ENCODE data around the gene ARSH. TPM values are rescaled to one million over a fixed set of nuclear protein-coding genes. Genes with fewer than 3 reads are reported as not detected.
"Not testable (repeated sequence)": the region's sequence is repeated elsewhere in the genome, so short reads cannot be mapped to it uniquely, and the experiment has no call there.

Gene ARSH
- total RNA-seq (0.05 TPM), polyA plus RNA-seq (0.02 TPM)
- long read RNA-seq, donor 1, result 0 reads
- long read RNA-seq, donor 2, result 0 reads
- long read RNA-seq, donor 3, result 0 reads
- long read RNA-seq, donor 4, result 0 reads
- long read RNA-seq, donor 5, result 0 reads
- long read RNA-seq, donor 6, result 0 reads
- long read RNA-seq, donor 7, result 0 reads
- long read RNA-seq, donor 8, result 0 reads
- long read RNA-seq, donor 9, result 0 reads
- long read RNA-seq, donor 10, result 0 reads

GRCh38 chrX:3006495-3006894 is at the start of gene ARSH:
TSS of gene ARSH (plus strand) at chrX:3006546. CDS start at chrX:3006613, 67 bp downstream.
- Histone ChIP-seq H3K36me3 (ENCODE audit: control insufficient read depth in 2 of 2, insufficient read depth in 2 of 2, low read length in 1 of 2) (no peaks in the 10 kb centered on the region), H3K27ac (ENCODE audit: low read depth in 1 of 2, low read length in 1 of 2) (no peak within 1 kb of the TSS), H3K27me3 (ENCODE audit: control insufficient read depth in 2 of 2, insufficient read depth in 1 of 2, low read length in 1 of 2) (no peaks in the 10 kb centered on the region), H3K9me3 (ENCODE audit: control insufficient read depth in 2 of 2, insufficient read depth in 1 of 2, low read length in 1 of 2) (peaks cover 0 to 4% of the 10 kb centered on the region in 2 donors), H3K4me3 (ENCODE audit: low read length in 2 of 2) (no peak within 1 kb of the TSS), H3K4me1 (ENCODE audit: control insufficient read depth in 2 of 2, insufficient read depth in 2 of 2, low read length in 2 of 2) (no peaks in the 10 kb centered on the region)
- WGBS, result 86% methylated on average over 6 of the region's 6 CpGs
- DNase-seq (ENCODE audit: low read depth in 6 of 9, low spot score in 9 of 9), result no peak

- Histone ChIP-seq H3K27me3 (ENCODE audit: control insufficient read depth in 2 of 2, insufficient read depth in 1 of 2, low read length in 1 of 2) (no peaks in the 10 kb centered on the region), H3K4me3 (ENCODE audit: low read length in 2 of 2) (no peak overlapping the region), H3K27ac (ENCODE audit: low read depth in 1 of 2, low read length in 1 of 2) (no peak overlapping the region), H3K9me3 (ENCODE audit: control insufficient read depth in 2 of 2, insufficient read depth in 1 of 2, low read length in 1 of 2) (no peaks in the 10 kb centered on the region), H3K4me1 (ENCODE audit: control insufficient read depth in 2 of 2, insufficient read depth in 2 of 2, low read length in 2 of 2) (no peaks in the 10 kb centered on the region), H3K36me3 (ENCODE audit: control insufficient read depth in 2 of 2, insufficient read depth in 2 of 2, low read length in 1 of 2) (no peaks in the 10 kb centered on the region)
- DNase-seq (ENCODE audit: low read depth in 6 of 9, low spot score in 9 of 9), result no peak
- WGBS, result 89% methylated on average over 9 of the region's 9 CpGs
These were observed 48.1 kb upstream of the ARSH start for GRCh38 chrX:2958199-2958598.

- no peaks in the 10 kb centered on the region for H3K27me3 ChIP-seq (ENCODE audit: control insufficient read depth in 2 of 2, insufficient read depth in 1 of 2, low read length in 1 of 2)
These were observed 45.4 kb upstream of the ARSH start for GRCh38 chrX:2960861-2961515.

GRCh38 chrX:2962381-2962780 is 44.0 kb upstream of the ARSH start:
- WGBS, result 97% methylated on average over 11 of the region's 11 CpGs
- H3K27ac ChIP-seq (ENCODE audit: low read depth in 1 of 2, low read length in 1 of 2), result no peak overlapping the region
- no peaks in the 10 kb centered on the region for H3K9me3 ChIP-seq (ENCODE audit: control insufficient read depth in 2 of 2, insufficient read depth in 1 of 2, low read length in 1 of 2)
- no peak for DNase-seq (ENCODE audit: low read depth in 6 of 9, low spot score in 9 of 9)
- no peak overlapping the region for H3K4me3 ChIP-seq (ENCODE audit: low read length in 2 of 2)
- no peaks in the 10 kb centered on the region for H3K36me3 ChIP-seq (ENCODE audit: control insufficient read depth in 2 of 2, insufficient read depth in 2 of 2, low read length in 1 of 2)
- no peaks in the 10 kb centered on the region for H3K27me3 ChIP-seq (ENCODE audit: control insufficient read depth in 2 of 2, insufficient read depth in 1 of 2, low read length in 1 of 2)
- no peaks in the 10 kb centered on the region for H3K4me1 ChIP-seq (ENCODE audit: control insufficient read depth in 2 of 2, insufficient read depth in 2 of 2, low read length in 2 of 2)

More at GRCh38 chrX:2960861-2961515, 45.4 kb upstream of the ARSH start:
- H3K36me3 ChIP-seq (ENCODE audit: control insufficient read depth in 2 of 2, insufficient read depth in 2 of 2, low read length in 1 of 2), result no peaks in the 10 kb centered on the region
- H3K27ac ChIP-seq (ENCODE audit: low read depth in 1 of 2, low read length in 1 of 2), result no peak overlapping the region
- 88% methylated on average over 14 of the region's 14 CpGs for WGBS
- H3K4me3 ChIP-seq (ENCODE audit: low read length in 2 of 2), result no peak overlapping the region
- no peak for DNase-seq (ENCODE audit: low read depth in 6 of 9, low spot score in 9 of 9)
- H3K4me1 ChIP-seq (ENCODE audit: control insufficient read depth in 2 of 2, insufficient read depth in 2 of 2, low read length in 2 of 2), result no peaks in the 10 kb centered on the region
- H3K9me3 ChIP-seq (ENCODE audit: control insufficient read depth in 2 of 2, insufficient read depth in 1 of 2, low read length in 1 of 2), result no peaks in the 10 kb centered on the region

- 94% methylated on average over 7 of the region's 7 CpGs for WGBS
- H3K36me3 ChIP-seq (ENCODE audit: control insufficient read depth in 2 of 2, insufficient read depth in 2 of 2, low read length in 1 of 2); H3K27me3 ChIP-seq (ENCODE audit: control insufficient read depth in 2 of 2, insufficient read depth in 1 of 2, low read length in 1 of 2); H3K4me1 ChIP-seq (ENCODE audit: control insufficient read depth in 2 of 2, insufficient read depth in 2 of 2, low read length in 2 of 2); DNase-seq (ENCODE audit: low read depth in 6 of 9, low spot score in 9 of 9); H3K9me3 ChIP-seq (ENCODE audit: control insufficient read depth in 2 of 2, insufficient read depth in 1 of 2, low read length in 1 of 2); H3K4me3 ChIP-seq (ENCODE audit: low read length in 2 of 2); H3K27ac ChIP-seq (ENCODE audit: low read depth in 1 of 2, low read length in 1 of 2): not testable (repeated sequence)
These were observed 42.9 kb upstream of the ARSH start for GRCh38 chrX:2963449-2963848.

GRCh38 chrX:2963992-2964794 is 42.2 kb upstream of the ARSH start:
- H3K9me3 ChIP-seq (ENCODE audit: control insufficient read depth in 2 of 2, insufficient read depth in 1 of 2, low read length in 1 of 2); DNase-seq (ENCODE audit: low read depth in 6 of 9, low spot score in 9 of 9); H3K27me3 ChIP-seq (ENCODE audit: control insufficient read depth in 2 of 2, insufficient read depth in 1 of 2, low read length in 1 of 2); H3K4me1 ChIP-seq (ENCODE audit: control insufficient read depth in 2 of 2, insufficient read depth in 2 of 2, low read length in 2 of 2); H3K4me3 ChIP-seq (ENCODE audit: low read length in 2 of 2); H3K36me3 ChIP-seq (ENCODE audit: control insufficient read depth in 2 of 2, insufficient read depth in 2 of 2, low read length in 1 of 2); H3K27ac ChIP-seq (ENCODE audit: low read depth in 1 of 2, low read length in 1 of 2): not testable (repeated sequence)
- WGBS, result 97% methylated on average over 13 of the region's 16 CpGs

- H3K36me3 ChIP-seq (ENCODE audit: control insufficient read depth in 2 of 2, insufficient read depth in 2 of 2, low read length in 1 of 2), result no peaks in the 10 kb centered on the region
- no peaks in the 10 kb centered on the region for H3K4me1 ChIP-seq (ENCODE audit: control insufficient read depth in 2 of 2, insufficient read depth in 2 of 2, low read length in 2 of 2)
- no peaks in the 10 kb centered on the region for H3K9me3 ChIP-seq (ENCODE audit: control insufficient read depth in 2 of 2, insufficient read depth in 1 of 2, low read length in 1 of 2)
- no peak for DNase-seq (ENCODE audit: low read depth in 6 of 9, low spot score in 9 of 9)
- no peak overlapping the region for H3K4me3 ChIP-seq (ENCODE audit: low read length in 2 of 2)
- 90% methylated on average over 6 of the region's 6 CpGs for WGBS
- no peak overlapping the region for H3K27ac ChIP-seq (ENCODE audit: low read depth in 1 of 2, low read length in 1 of 2)
- peaks cover 0 to 4% of the 10 kb centered on the region in 2 donors for H3K27me3 ChIP-seq (ENCODE audit: control insufficient read depth in 2 of 2, insufficient read depth in 1 of 2, low read length in 1 of 2)
These were observed 40.4 kb upstream of the ARSH start for GRCh38 chrX:2965965-2966364.

GRCh38 chrX:2967012-2967411 is 39.3 kb upstream of the ARSH start:
- Histone ChIP-seq H3K27ac (ENCODE audit: low read depth in 1 of 2, low read length in 1 of 2) (no peak overlapping the region), H3K4me3 (ENCODE audit: low read length in 2 of 2) (no peak overlapping the region), H3K27me3 (ENCODE audit: control insufficient read depth in 2 of 2, insufficient read depth in 1 of 2, low read length in 1 of 2) (peaks cover 0 to 4% of the 10 kb centered on the region in 2 donors), H3K9me3 (ENCODE audit: control insufficient read depth in 2 of 2, insufficient read depth in 1 of 2, low read length in 1 of 2) (no peaks in the 10 kb centered on the region), H3K4me1 (ENCODE audit: control insufficient read depth in 2 of 2, insufficient read depth in 2 of 2, low read length in 2 of 2) (no peaks in the 10 kb centered on the region), H3K36me3 (ENCODE audit: control insufficient read depth in 2 of 2, insufficient read depth in 2 of 2, low read length in 1 of 2) (no peaks in the 10 kb centered on the region)
- 96% methylated on average over 3 of the region's 3 CpGs for WGBS
- DNase-seq (ENCODE audit: low read depth in 6 of 9, low spot score in 9 of 9), result no peak

GRCh38 chrX:2967584-2967983 is 38.8 kb upstream of the ARSH start:
- no peak for DNase-seq (ENCODE audit: low read depth in 6 of 9, low spot score in 9 of 9)
- 91% methylated on average over 14 of the region's 14 CpGs for WGBS

More at GRCh38 chrX:2967584-2967983, 38.8 kb upstream of the ARSH start:
- no peak overlapping the region for H3K27ac ChIP-seq (ENCODE audit: low read depth in 1 of 2, low read length in 1 of 2)
- H3K27me3 ChIP-seq (ENCODE audit: control insufficient read depth in 2 of 2, insufficient read depth in 1 of 2, low read length in 1 of 2), result peaks cover 0 to 4% of the 10 kb centered on the region in 2 donors
- H3K4me1 ChIP-seq (ENCODE audit: control insufficient read depth in 2 of 2, insufficient read depth in 2 of 2, low read length in 2 of 2), result no peaks in the 10 kb centered on the region
- H3K9me3 ChIP-seq (ENCODE audit: control insufficient read depth in 2 of 2, insufficient read depth in 1 of 2, low read length in 1 of 2), result no peaks in the 10 kb centered on the region
- H3K36me3 ChIP-seq (ENCODE audit: control insufficient read depth in 2 of 2, insufficient read depth in 2 of 2, low read length in 1 of 2), result no peaks in the 10 kb centered on the region
- H3K4me3 ChIP-seq (ENCODE audit: low read length in 2 of 2), result no peak overlapping the region
